HFFc6 (cell line): ENCODE measurements around the gene PPARG. TPM values are rescaled to one million over a fixed set of nuclear protein-coding genes. Genes with fewer than 3 reads are reported as not detected.
"Not testable (repeated sequence)": the region's sequence is repeated elsewhere in the genome, so short reads cannot be mapped to it uniquely, and the experiment has no call there.

Experiments
- DNase-seq: peaks from one replicate; pipeline ENCODE4 v3.0.0-alpha.2; 2018
- H3K27ac Mint-ChIP-seq: 2 replicates; pipeline ENCODE4 v1.8.0; 2020; ENCODE audit warnings: mild to moderate bottlenecking, mixed read lengths
- H3K27me3 Mint-ChIP-seq: 2 replicates; pipeline ENCODE4 v1.8.0; 2021; ENCODE audit warnings: mild to moderate bottlenecking, moderate library complexity, mixed read lengths; ENCODE audit not compliant: insufficient read depth
- H3K36me3 Mint-ChIP-seq: 2 replicates; pipeline ENCODE4 v1.8.0; 2021; ENCODE audit warnings: low read depth, mixed read lengths
- H3K4me1 Mint-ChIP-seq: 2 replicates; pipeline ENCODE4 v1.8.0; 2020; ENCODE audit warnings: low read depth, mixed read lengths
- H3K4me3 Mint-ChIP-seq: 2 replicates; pipeline ENCODE4 v1.8.0; 2020; ENCODE audit warnings: mild to moderate bottlenecking, moderate library complexity, mixed read lengths
- H3K9me3 Mint-ChIP-seq: 2 replicates; pipeline ENCODE4 v1.8.0; 2020; ENCODE audit warnings: mild to moderate bottlenecking, mixed read lengths
- total RNA-seq, 6 experiments: library from RNA; stranded (reverse); fragmentation: NEBNext Ultra II Directional; extraction: Animal tissue kit (Norgen Biotek cat#: 25700); gene quantifications; 2 replicates in 1 of 6; 3 replicates in 5 of 6; pipeline ENCODE4 v1.2.3, GENCODE V29; 2021
- TF ChIP-seq, protein P1 (sequence below): fragments of 200-600 bp; sonication (generic); IDR thresholded peaks from 2 replicates; pipeline ENCODE4 v1.5.0; 2021; ENCODE audit warnings: antibody characterized with exemption, mild to moderate bottlenecking

The PPARG gene
- total RNA-seq, 6 experiments from 2014 or later: 3.7 to 4.8 (median 4.0) TPM

DNA sequence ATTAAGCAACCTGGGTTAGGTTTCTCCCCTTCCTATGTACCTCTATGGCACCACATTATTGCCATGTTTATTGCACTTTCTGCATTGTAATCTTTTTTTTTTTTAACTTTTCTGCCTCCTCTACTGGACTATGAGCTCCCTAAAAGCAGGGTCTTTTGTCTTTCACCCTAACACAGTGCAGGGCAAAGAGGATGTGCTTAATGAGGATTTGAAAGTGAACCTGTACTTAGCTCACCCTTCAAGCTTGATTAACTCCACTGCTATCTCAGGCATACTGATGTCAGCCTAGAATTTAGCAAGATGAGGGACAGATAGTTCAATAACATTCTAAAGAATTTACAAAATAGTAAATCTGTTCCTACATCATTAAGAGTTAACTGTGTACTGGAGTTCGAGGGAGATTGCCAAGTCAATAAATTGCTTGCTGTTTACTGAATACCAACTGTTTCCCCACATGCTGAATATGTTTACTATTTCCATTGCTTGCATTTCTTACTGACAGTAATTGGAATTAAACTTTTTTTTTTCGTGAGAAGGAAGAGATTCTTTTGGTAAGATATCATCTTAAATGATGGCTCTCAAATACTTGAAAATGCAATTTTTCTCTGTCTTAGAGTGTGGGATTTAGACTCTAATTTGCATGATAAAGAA is 15.7 kb upstream of the PPARG start:
- Mint-ChIP-seq H3K4me1 (no peaks in the 10 kb centered on the region), H3K9me3 (no peaks in the 10 kb centered on the region), H3K4me3 (no peak overlapping the region), H3K36me3 (no peaks in the 10 kb centered on the region), H3K27me3 (peaks cover 10% of the 10 kb centered on the region), H3K27ac (no peak overlapping the region)
- TF ChIP-seq, protein P1, sequence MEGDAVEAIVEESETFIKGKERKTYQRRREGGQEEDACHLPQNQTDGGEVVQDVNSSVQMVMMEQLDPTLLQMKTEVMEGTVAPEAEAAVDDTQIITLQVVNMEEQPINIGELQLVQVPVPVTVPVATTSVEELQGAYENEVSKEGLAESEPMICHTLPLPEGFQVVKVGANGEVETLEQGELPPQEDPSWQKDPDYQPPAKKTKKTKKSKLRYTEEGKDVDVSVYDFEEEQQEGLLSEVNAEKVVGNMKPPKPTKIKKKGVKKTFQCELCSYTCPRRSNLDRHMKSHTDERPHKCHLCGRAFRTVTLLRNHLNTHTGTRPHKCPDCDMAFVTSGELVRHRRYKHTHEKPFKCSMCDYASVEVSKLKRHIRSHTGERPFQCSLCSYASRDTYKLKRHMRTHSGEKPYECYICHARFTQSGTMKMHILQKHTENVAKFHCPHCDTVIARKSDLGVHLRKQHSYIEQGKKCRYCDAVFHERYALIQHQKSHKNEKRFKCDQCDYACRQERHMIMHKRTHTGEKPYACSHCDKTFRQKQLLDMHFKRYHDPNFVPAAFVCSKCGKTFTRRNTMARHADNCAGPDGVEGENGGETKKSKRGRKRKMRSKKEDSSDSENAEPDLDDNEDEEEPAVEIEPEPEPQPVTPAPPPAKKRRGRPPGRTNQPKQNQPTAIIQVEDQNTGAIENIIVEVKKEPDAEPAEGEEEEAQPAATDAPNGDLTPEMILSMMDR: no peak
- no peak for DNase-seq

- Mint-ChIP-seq H3K4me3 (no peak overlapping the region), H3K36me3 (no peaks in the 10 kb centered on the region), H3K4me1 (no peaks in the 10 kb centered on the region), H3K27ac (no peak overlapping the region), H3K9me3 (no peaks in the 10 kb centered on the region), H3K27me3 (peaks cover 16% of the 10 kb centered on the region)
- TF ChIP-seq, protein P1: no peak
- DNase-seq: no peak
Observed at GRCh38 chr3:12275974-12276650, 12.8 kb upstream of the PPARG start.

- H3K27me3 Mint-ChIP-seq: peaks cover 16% of the 10 kb centered on the region
- DNase-seq, H3K36me3 Mint-ChIP-seq, H3K4me1 Mint-ChIP-seq, H3K9me3 Mint-ChIP-seq, H3K27ac Mint-ChIP-seq, H3K4me3 Mint-ChIP-seq: not testable (repeated sequence)
Observed at GRCh38 chr3:12276827-12277226, 12.0 kb upstream of the PPARG start.

- Mint-ChIP-seq H3K27me3 (peaks cover 11% of the 10 kb centered on the region), H3K4me1 (no peaks in the 10 kb centered on the region), H3K36me3 (no peaks in the 10 kb centered on the region), H3K9me3 (no peaks in the 10 kb centered on the region), H3K27ac (no peak overlapping the region), H3K4me3 (no peak overlapping the region)
- TF ChIP-seq, protein P1: no peak
- DNase-seq: no peak
Observed at GRCh38 chr3:12278566-12278965, 10.3 kb upstream of the PPARG start.

GRCh38 chr3:12279591-12280326 is 9.1 kb upstream of the PPARG start:
- Mint-ChIP-seq H3K36me3 (no peaks in the 10 kb centered on the region), H3K27me3 (peaks cover 15% of the 10 kb centered on the region), H3K4me3 (no peak overlapping the region), H3K27ac (no peak overlapping the region), H3K4me1 (no peaks in the 10 kb centered on the region), H3K9me3 (no peaks in the 10 kb centered on the region)
- no peak for DNase-seq
- TF ChIP-seq, protein P1: no peak

GRCh38 chr3:12280357-12280806 is 8.5 kb upstream of the PPARG start:
- Mint-ChIP-seq H3K27ac (no peak overlapping the region), H3K27me3 (peaks cover 15% of the 10 kb centered on the region), H3K36me3 (no peaks in the 10 kb centered on the region), H3K9me3 (no peaks in the 10 kb centered on the region), H3K4me1 (no peaks in the 10 kb centered on the region), H3K4me3 (no peak overlapping the region)
- DNase-seq: no peak
- TF ChIP-seq, protein P1: no peak
